A549 (cell line): ENCODE results near the gene OTOS. TPM values are rescaled to one million over a fixed set of nuclear protein-coding genes. Genes with fewer than 3 reads are reported as not detected.

Experiments used
- ATAC-seq, 2 experiments: fragments of 200-7000 bp in 1 of 2; fragments of >200 bp in 1 of 2; cut with Nextera tagmentation in 1 of 2; cut with Tn5 transposase in 1 of 2; 3 replicates each; pipeline versions ENCODE4 v1.8.0 to v1.9.1; 2018 to 2020; ENCODE audit warnings: mild to moderate bottlenecking in 1 of 2, moderate library complexity in 1 of 2
- CTCF ChIA-PET: fragments of 300-600 bp; sonication (Branson Sonifier 250); formaldehyde crosslinking; extraction: SDS; loops from one replicate; lab custom pipeline; 2021; ENCODE audit warnings: antibody characterized with exemption, inconsistent platforms; lab: Yijun Ruan, JAX
- POLR2A ChIA-PET: fragments of 350-600 bp; formaldehyde crosslinking; extraction: SDS; loops from one replicate; lab custom pipeline; 2021; ENCODE audit warnings: antibody characterized with exemption, inconsistent platforms; lab: Yijun Ruan, JAX
- DNase-seq, 2 experiments: peaks; one replicate each; pipeline versions ENCODE4 v3.0.0 to v3.0.0-alpha.2; 2011 to 2016; ENCODE audit warnings: low read depth in 1 of 2, low spot score in 1 of 2
- FAIRE-seq: peaks from 2 replicates; lab custom pipeline; 2011; peaks lifted over from hg19 to GRCh38; lab: Jason Lieb, UNC
- H3K27ac ChIP-seq, 2 experiments: fragments of >200 bp; sonication (Bioruptor Twin); formaldehyde crosslinking; 3 replicates each; pipeline ENCODE4 v1.5.1; 2016 to 2017
- H3K4me1 ChIP-seq: fragments of >200 bp; sonication (Bioruptor Twin); formaldehyde crosslinking; 3 replicates; pipeline ENCODE4 v1.6.1; 2016
- H3K4me2 ChIP-seq: fragments of >200 bp; sonication (Bioruptor Twin); formaldehyde crosslinking; 3 replicates; pipeline ENCODE4 v1.6.1; 2016
- H3K4me3 ChIP-seq: fragments of >200 bp; sonication (Bioruptor Twin); formaldehyde crosslinking; 3 replicates; pipeline ENCODE4 v1.5.1; 2016
- H3K9me3 ChIP-seq: fragments of >200 bp; sonication (Bioruptor Twin); formaldehyde crosslinking; 3 replicates; pipeline ENCODE4 v1.6.1; 2016
- BHLHE40 ChIP-seq: IDR thresholded peaks from 2 replicates; pipeline ENCODE4 v1.6.1; 2012; ENCODE audit warnings: low read depth, low read length, inconsistent platforms
- CEBPB ChIP-seq, 2 experiments: fragments of >200 bp in 1 of 2; sonication (Bioruptor Twin) in 1 of 2; formaldehyde crosslinking in 1 of 2; IDR thresholded peaks; 2 replicates each; pipeline ENCODE4 v1.6.1; 2012 to 2016
- CHD4 ChIP-seq: fragments of 200-600 bp; sonication (generic); IDR thresholded peaks from 2 replicates; pipeline ENCODE4 v1.6.1; 2016; ENCODE audit warnings: antibody characterized with exemption, mild to moderate bottlenecking, borderline replicate concordance
- EP300 ChIP-seq, 2 experiments: fragments of >200 bp; sonication (Bioruptor Twin); formaldehyde crosslinking; IDR thresholded peaks; 2 replicates in 1 of 2; 3 replicates in 1 of 2; pipeline ENCODE4 v1.6.1; 2016 to 2017
- ESRRA ChIP-seq: fragments of 150-350 bp; IDR thresholded peaks from 2 replicates; pipeline ENCODE4 v1.6.1; 2014; ENCODE audit warnings: mild to moderate bottlenecking, low read length, borderline replicate concordance
- HEYL ChIP-seq: fragments of 250-450 bp; sonication (Bioruptor Pico); IDR thresholded peaks from 2 replicates; pipeline ENCODE4 v1.8.0; 2021; ENCODE audit warnings: mild to moderate bottlenecking, moderate library complexity
- HOXB5 ChIP-seq: fragments of 250-450 bp; sonication (Bioruptor Pico); IDR thresholded peaks from 2 replicates; pipeline ENCODE4 v1.5.0; 2020; ENCODE audit warnings: mild to moderate bottlenecking, moderate library complexity
- JUN ChIP-seq, 2 experiments: fragments of >200 bp; sonication (Bioruptor Twin); formaldehyde crosslinking; IDR thresholded peaks; 2 replicates in 1 of 2; 3 replicates in 1 of 2; pipeline ENCODE4 v1.6.1; 2016 to 2017
- JUNB ChIP-seq: fragments of >200 bp; sonication (Bioruptor Twin); formaldehyde crosslinking; IDR thresholded peaks from 2 replicates; pipeline ENCODE4 v1.6.1; 2016
- KDM5A ChIP-seq: fragments of 200-600 bp; sonication (generic); IDR thresholded peaks from 2 replicates; pipeline ENCODE4 v1.6.1; 2016; ENCODE audit warnings: antibody characterized with exemption, mild to moderate bottlenecking
- NPAS2 ChIP-seq: fragments of 250-450 bp; sonication (Bioruptor Pico); IDR thresholded peaks from 2 replicates; pipeline ENCODE4 v1.8.0; 2022; ENCODE audit warnings: mild to moderate bottlenecking, moderate library complexity, borderline replicate concordance
- PHF8 ChIP-seq: fragments of 200-600 bp; sonication (generic); IDR thresholded peaks from 2 replicates; pipeline ENCODE4 v1.6.1; 2016; ENCODE audit warnings: low read depth, mild to moderate bottlenecking, antibody characterized with exemption, moderate library complexity, borderline replicate concordance
- RAD21 ChIP-seq, 2 experiments: fragments of >200 bp in 1 of 2; sonication (Bioruptor Twin) in 1 of 2; formaldehyde crosslinking in 1 of 2; IDR thresholded peaks in 1 of 2; conservative IDR thresholded peaks in 1 of 2; 2 replicates in 1 of 2; 3 replicates in 1 of 2; pipeline ENCODE4 v1.6.1; 2012 to 2018; ENCODE audit warnings: inconsistent platforms in 1 of 2
- RARB ChIP-seq: fragments of 250-450 bp; sonication (Bioruptor Pico); IDR thresholded peaks from 2 replicates; pipeline ENCODE4 v1.8.0; 2021; ENCODE audit warnings: mild to moderate bottlenecking, moderate library complexity
- RNF2 ChIP-seq: fragments of 200-600 bp; sonication (generic); IDR thresholded peaks from 2 replicates; pipeline ENCODE4 v1.6.1; 2016; ENCODE audit warnings: low read depth, mild to moderate bottlenecking, antibody characterized with exemption, moderate library complexity, borderline replicate concordance
- SREBF2 ChIP-seq: fragments of 450-650 bp; IDR thresholded peaks from 2 replicates; pipeline ENCODE4 v1.6.1; 2014; ENCODE audit warnings: mild to moderate bottlenecking, moderate library complexity
- TP53 ChIP-seq: fragments of 250-450 bp; sonication (Bioruptor Pico); IDR thresholded peaks from 2 replicates; pipeline ENCODE4 v1.5.0; 2021; ENCODE audit warnings: mild to moderate bottlenecking, moderate library complexity
- ZSCAN20 ChIP-seq: fragments of 250-450 bp; sonication (Bioruptor Pico); IDR thresholded peaks from 2 replicates; pipeline ENCODE4 v1.8.0; 2022; ENCODE audit warnings: mild to moderate bottlenecking, moderate library complexity
- WGBS: methylation state at CpG from one replicate; pipeline ENCODE4 v1.1.6; 2017; ENCODE audit errors: missing lambda C conversion rate; 5-methylcytosine and 5-hydroxymethylcytosine counted together
- polyA plus RNA-seq, 4 experiments: library from polyadenylated mRNA; depleted of rRNA in 3 of 4; stranded (reverse); fragments of >200 nt; fragmentation: RNase III in 1 of 4; extraction: RNeasy Plus Mini Kit Qiagen cat#74134 plus additional on column Dnase treatment in 1 of 4; gene quantifications; 2 replicates in 3 of 4; 3 replicates in 1 of 4; pipeline ENCODE4 v1.2.3, GENCODE V29; 2011 to 2017
- TF ChIP-seq, protein P1 (sequence below): fragments of 450-650 bp; IDR thresholded peaks from 2 replicates; pipeline ENCODE4 v1.6.1; 2014; ENCODE audit warnings: antibody characterized with exemption
- TF ChIP-seq, protein P2 (sequence below): IDR thresholded peaks from 2 replicates; pipeline ENCODE4 v1.6.1; 2012
- TF ChIP-seq, protein P3 (sequence below): fragments of 250-450 bp; sonication (Bioruptor Pico); IDR thresholded peaks from 2 replicates; pipeline ENCODE4 v1.5.0; 2021; ENCODE audit warnings: mild to moderate bottlenecking, moderate library complexity, borderline replicate concordance

OTOS gene
- polyA plus RNA-seq, 2 of the 4 experiments (the other 2 are of a cell fraction): not detected

DNA sequence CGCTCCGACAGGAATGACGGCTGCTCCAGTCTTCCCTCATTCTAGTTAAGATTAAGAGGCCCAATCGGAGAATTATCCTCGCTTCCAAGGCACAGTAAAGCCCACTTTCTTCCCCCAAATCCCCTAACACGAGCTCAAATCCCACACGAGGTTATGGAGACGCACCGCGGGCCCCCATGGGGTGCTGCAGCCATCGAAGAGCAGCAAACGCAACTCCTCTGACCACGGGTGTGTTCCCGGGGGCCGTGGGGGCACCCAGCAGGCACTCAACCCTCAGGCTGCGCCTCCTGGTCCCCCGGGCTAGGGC lies 4.8 kb downstream of the OTOS start:
- Histone ChIP-seq H3K27ac (peak overlapping the region; percentile 84 to 93), H3K4me3 (peak overlapping the region; percentile 97), H3K4me1 (peaks cover 11% of the 10 kb centered on the region; the same call in 2 of the 3 replicates), H3K9me3 (no peaks in the 10 kb centered on the region), H3K4me2 (peak overlapping the region; percentile 88)
- CTCF ChIA-PET: interaction anchor here (1.7 to 3.9 kb wide), 2 partner anchors 8 to 75 kb away, joined by 4 to 29 read pairs; no protein-coding TSS in a partner anchor
- POLR2A ChIA-PET: no interaction called here
- 9% methylated on average over 12 of the region's 17 CpGs for WGBS
- no peak for FAIRE-seq
- TF ChIP-seq NPAS2 (CRISPR knock-in tag) (no peak), BHLHE40 (no peak), JUNB (no peak), TP53 (CRISPR knock-in tag) (no peak), ESRRA (no peak), ZSCAN20 (CRISPR knock-in tag) (no peak), RAD21 (conservative IDR thresholded peaks at IDR 0.05 in 1 of 2, IDR thresholded peaks at IDR 0.05 in 1 of 2) (no peak), CEBPB (IDR thresholded peaks at IDR 0.05) (no peak), PHF8 (no peak), HEYL (CRISPR knock-in tag) (no peak), EP300 (IDR thresholded peaks at IDR 0.05) (no peak), RNF2 (no peak), SREBF2 (no peak), HOXB5 (CRISPR knock-in tag) (no peak)
- TF ChIP-seq, protein P1, sequence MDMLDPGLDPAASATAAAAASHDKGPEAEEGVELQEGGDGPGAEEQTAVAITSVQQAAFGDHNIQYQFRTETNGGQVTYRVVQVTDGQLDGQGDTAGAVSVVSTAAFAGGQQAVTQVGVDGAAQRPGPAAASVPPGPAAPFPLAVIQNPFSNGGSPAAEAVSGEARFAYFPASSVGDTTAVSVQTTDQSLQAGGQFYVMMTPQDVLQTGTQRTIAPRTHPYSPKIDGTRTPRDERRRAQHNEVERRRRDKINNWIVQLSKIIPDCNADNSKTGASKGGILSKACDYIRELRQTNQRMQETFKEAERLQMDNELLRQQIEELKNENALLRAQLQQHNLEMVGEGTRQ: no peak
- TF ChIP-seq, protein P2, sequence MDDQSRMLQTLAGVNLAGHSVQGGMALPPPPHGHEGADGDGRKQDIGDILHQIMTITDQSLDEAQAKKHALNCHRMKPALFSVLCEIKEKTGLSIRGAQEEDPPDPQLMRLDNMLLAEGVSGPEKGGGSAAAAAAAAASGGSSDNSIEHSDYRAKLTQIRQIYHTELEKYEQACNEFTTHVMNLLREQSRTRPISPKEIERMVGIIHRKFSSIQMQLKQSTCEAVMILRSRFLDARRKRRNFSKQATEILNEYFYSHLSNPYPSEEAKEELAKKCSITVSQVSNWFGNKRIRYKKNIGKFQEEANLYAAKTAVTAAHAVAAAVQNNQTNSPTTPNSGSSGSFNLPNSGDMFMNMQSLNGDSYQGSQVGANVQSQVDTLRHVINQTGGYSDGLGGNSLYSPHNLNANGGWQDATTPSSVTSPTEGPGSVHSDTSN: no peak
- peak in 1 of 2 experiments; percentile 34; a peak in 3 of 6 replicates for ATAC-seq
- peak in 1 of 2 experiments; percentile 32 for DNase-seq

DNA sequence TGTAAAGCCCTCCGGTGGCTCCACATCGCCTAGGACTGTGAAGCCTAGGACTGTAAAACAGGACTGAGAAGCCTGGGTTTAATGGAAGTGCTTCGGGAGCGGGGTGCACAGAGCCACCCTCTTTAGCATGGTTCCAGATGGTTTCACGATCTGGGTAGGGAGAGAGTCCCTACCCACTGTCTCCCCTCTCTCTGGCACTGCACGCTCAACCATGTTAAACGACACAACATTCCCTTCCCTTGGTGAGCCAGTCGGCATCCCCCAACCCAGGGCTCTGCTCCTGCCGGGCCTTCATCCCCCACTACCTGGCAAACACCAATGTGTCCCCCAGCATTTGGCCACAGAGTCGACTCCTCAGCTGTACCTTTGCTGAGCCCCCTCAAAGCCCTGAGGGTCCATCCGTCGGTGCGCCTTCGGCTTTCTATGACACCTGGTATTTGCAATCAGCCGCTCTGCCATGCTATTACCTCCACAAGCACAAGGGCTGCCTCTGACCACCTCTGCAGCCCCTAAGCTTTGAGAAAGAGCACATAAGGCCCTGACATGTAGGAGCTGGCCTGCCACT lies 5.4 kb downstream of the OTOS start:
- CTCF ChIA-PET: interaction anchor here (1.0 to 3.9 kb wide), 4 partner anchors 9 to 74 kb away, joined by 3 to 29 read pairs (median 4); no protein-coding TSS in a partner anchor

DNA sequence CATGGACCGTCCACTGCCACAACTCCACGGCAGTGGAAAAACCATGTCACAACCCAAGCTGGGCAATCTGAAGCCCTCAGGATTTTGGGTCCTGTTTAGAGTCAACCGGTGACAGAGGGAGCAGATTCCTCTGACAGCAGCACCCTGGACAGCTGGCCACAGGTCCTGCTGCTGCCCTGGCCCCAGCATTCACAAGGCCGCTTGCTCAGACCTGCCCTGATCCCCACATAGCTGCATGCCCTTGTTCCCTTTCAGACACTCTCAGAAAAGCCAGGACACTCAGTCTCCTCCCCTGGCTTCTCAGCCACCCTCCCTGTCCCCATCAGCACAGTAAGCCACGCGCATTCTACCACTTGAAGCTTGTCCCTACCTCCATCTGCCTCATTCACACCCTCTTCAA lies 6.0 kb downstream of the OTOS start:
- Histone ChIP-seq H3K4me3 (peak overlapping the region; percentile 97; the same call in 1 of the 3 replicates), H3K27ac (no peak overlapping the region), H3K9me3 (no peaks in the 10 kb centered on the region), H3K4me2 (peak overlapping the region; percentile 88), H3K4me1 (peaks cover 11% of the 10 kb centered on the region; the same call in 2 of the 3 replicates)
- TF ChIP-seq ESRRA (no peak), CHD4 (no peak), TP53 (CRISPR knock-in tag) (no peak), KDM5A (no peak), JUN (IDR thresholded peaks at IDR 0.05) (no peak)
- FAIRE-seq (no peak), ATAC-seq (no peak), DNase-seq (no peak)
- ChIA-PET POLR2A (no interaction called here), CTCF (interaction anchor here (1.0 to 3.9 kb wide), 4 partner anchors 9 to 73 kb away, joined by 3 to 29 read pairs (median 4); no protein-coding TSS in a partner anchor)
- WGBS: 87% methylated on average over 6 of the region's 6 CpGs

More for the DNA sequence above, 5.4 kb downstream of the OTOS start:
- WGBS: 84% methylated on average over 15 of the region's 15 CpGs
- no peak for DNase-seq
- ATAC-seq: no peak
- Histone ChIP-seq H3K4me2 (peak overlapping the region; percentile 88), H3K9me3 (no peaks in the 10 kb centered on the region), H3K27ac (peak overlapping the region; percentile 84 to 93; a peak in 5 of 6 replicates), H3K4me1 (peaks cover 11% of the 10 kb centered on the region; the same call in 2 of the 3 replicates), H3K4me3 (peak overlapping the region; percentile 97)
- TF ChIP-seq ZSCAN20 (CRISPR knock-in tag) (no peak), RARB (CRISPR knock-in tag) (no peak)
- TF ChIP-seq, protein P3, sequence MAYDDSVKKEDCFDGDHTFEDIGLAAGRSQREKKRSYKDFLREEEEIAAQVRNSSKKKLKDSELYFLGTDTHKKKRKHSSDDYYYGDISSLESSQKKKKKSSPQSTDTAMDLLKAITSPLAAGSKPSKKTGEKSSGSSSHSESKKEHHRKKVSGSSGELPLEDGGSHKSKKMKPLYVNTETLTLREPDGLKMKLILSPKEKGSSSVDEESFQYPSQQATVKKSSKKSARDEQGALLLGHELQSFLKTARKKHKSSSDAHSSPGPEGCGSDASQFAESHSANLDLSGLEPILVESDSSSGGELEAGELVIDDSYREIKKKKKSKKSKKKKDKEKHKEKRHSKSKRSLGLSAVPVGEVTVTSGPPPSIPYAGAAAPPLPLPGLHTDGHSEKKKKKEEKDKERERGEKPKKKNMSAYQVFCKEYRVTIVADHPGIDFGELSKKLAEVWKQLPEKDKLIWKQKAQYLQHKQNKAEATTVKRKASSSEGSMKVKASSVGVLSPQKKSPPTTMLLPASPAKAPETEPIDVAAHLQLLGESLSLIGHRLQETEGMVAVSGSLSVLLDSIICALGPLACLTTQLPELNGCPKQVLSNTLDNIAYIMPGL (CRISPR knock-in tag): no peak
- POLR2A ChIA-PET: no interaction called here
- no peak for FAIRE-seq
